ENCODE data around the gene AOC1.

DNA sequence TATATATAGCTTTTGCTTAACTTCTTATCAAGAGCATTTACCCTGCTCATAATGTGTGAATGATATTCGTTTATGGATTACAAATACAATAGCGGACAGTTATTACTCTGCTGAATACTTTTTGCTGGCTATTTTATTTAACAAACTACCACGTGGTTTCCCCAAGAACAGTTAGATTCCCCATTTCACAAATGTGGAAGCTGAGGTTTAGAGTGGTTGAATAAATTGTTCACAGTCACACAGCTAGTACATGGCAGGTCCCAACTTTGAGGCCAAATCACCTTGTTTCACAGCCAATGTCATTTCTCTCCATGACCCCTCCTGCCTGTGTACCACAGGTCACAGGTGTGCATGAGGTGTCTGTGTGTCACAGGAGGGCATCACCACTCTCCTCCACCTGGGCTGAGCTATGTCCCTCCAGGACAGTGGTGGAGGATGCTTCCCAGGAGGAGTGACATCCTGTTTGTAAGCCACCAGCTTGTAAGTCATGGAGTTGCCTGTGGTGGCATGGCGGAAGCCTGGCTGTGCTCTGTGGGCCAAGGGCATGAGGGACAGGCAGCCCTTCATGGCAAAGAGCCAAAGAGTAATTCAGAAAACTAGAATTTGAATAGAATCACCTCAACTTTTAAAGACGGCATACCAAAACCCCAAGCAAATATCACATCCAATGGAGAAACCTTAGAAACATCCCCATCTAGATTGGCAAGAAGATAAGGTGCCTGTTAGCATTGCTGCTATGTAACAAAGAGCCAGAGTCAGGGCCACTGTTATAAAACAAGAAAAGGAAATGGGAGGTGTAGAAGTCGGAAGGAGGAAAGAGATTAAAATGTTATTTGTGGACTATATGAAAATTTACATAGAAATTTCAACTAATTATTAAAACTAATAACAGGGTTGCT, 51.9 kb downstream of the AOC1 start:
- TF ChIP-seq, protein P1, sequence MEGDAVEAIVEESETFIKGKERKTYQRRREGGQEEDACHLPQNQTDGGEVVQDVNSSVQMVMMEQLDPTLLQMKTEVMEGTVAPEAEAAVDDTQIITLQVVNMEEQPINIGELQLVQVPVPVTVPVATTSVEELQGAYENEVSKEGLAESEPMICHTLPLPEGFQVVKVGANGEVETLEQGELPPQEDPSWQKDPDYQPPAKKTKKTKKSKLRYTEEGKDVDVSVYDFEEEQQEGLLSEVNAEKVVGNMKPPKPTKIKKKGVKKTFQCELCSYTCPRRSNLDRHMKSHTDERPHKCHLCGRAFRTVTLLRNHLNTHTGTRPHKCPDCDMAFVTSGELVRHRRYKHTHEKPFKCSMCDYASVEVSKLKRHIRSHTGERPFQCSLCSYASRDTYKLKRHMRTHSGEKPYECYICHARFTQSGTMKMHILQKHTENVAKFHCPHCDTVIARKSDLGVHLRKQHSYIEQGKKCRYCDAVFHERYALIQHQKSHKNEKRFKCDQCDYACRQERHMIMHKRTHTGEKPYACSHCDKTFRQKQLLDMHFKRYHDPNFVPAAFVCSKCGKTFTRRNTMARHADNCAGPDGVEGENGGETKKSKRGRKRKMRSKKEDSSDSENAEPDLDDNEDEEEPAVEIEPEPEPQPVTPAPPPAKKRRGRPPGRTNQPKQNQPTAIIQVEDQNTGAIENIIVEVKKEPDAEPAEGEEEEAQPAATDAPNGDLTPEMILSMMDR (IDR thresholded peaks at IDR 0.05), result no peak
- no peak for TF ChIP-seq POLR2A (IDR thresholded peaks at IDR 0.05)
